HL-60 (cell line): ENCODE measurements around the gene RTKN.
A peak's percentile ranks its signal among the peaks of the same experiment; 100 is the strongest.
"Not testable (repeated sequence)": the region's sequence is repeated elsewhere in the genome, so short reads cannot be mapped to it uniquely, and the experiment has no call there.

Experiments
- DNase-seq, 2 experiments: peaks; one replicate each; pipeline ENCODE4 v3.0.0-alpha.2; 2010 to 2020; ENCODE audit warnings: low read depth in 1 of 2, low spot score in 1 of 2
- H3K27ac ChIP-seq: fragments of 250-450 bp; sonication (Bioruptor Pico); replicated peaks from 2 replicates; pipeline ENCODE4 v1.5.1; 2020; ENCODE audit warnings: mild to moderate bottlenecking, moderate library complexity
- H3K27me3 ChIP-seq: fragments of 250-450 bp; sonication (Bioruptor Pico); 2 replicates; pipeline ENCODE4 v1.5.1; 2021; ENCODE audit warnings: mild to moderate bottlenecking, moderate library complexity; ENCODE audit not compliant: insufficient read depth, poor library complexity, severe bottlenecking
- H3K4me3 ChIP-seq: replicated peaks from 2 replicates; pipeline ENCODE4 v1.5.1; 2011; ENCODE audit warnings: mild to moderate bottlenecking, control low read depth, low read length; ENCODE audit not compliant: insufficient read depth
- CTCF ChIP-seq: IDR thresholded peaks from one replicate; pipeline ENCODE4 v1.5.1; 2011; ENCODE audit warnings: low read length, control low read depth, inconsistent platforms; ENCODE audit not compliant: insufficient read depth
- GABPA ChIP-seq: IDR thresholded peaks from 2 replicates; pipeline ENCODE4 v1.6.1; 2012; ENCODE audit warnings: low read depth
- POLR2AphosphoS5 ChIP-seq: IDR thresholded peaks from 2 replicates; pipeline ENCODE4 v1.6.1; 2012; ENCODE audit warnings: low read depth
- SPI1 ChIP-seq: IDR thresholded peaks from 2 replicates; pipeline ENCODE4 v1.6.1; 2012; ENCODE audit warnings: low read depth, mild to moderate bottlenecking, borderline replicate concordance
- TF ChIP-seq, protein P1 (sequence below): IDR thresholded peaks from 2 replicates; pipeline ENCODE4 v1.6.1; 2012; ENCODE audit warnings: low read depth; ENCODE audit not compliant: insufficient replicate concordance

RTKN gene

GRCh38 chr2:74486141-74486540 is 44.4 kb upstream of the RTKN start:
- DNase-seq, result no peak
- TF ChIP-seq GABPA (no peak), SPI1 (no peak), POLR2AphosphoS5 (no peak), CTCF (no peak)
- TF ChIP-seq, protein P1, sequence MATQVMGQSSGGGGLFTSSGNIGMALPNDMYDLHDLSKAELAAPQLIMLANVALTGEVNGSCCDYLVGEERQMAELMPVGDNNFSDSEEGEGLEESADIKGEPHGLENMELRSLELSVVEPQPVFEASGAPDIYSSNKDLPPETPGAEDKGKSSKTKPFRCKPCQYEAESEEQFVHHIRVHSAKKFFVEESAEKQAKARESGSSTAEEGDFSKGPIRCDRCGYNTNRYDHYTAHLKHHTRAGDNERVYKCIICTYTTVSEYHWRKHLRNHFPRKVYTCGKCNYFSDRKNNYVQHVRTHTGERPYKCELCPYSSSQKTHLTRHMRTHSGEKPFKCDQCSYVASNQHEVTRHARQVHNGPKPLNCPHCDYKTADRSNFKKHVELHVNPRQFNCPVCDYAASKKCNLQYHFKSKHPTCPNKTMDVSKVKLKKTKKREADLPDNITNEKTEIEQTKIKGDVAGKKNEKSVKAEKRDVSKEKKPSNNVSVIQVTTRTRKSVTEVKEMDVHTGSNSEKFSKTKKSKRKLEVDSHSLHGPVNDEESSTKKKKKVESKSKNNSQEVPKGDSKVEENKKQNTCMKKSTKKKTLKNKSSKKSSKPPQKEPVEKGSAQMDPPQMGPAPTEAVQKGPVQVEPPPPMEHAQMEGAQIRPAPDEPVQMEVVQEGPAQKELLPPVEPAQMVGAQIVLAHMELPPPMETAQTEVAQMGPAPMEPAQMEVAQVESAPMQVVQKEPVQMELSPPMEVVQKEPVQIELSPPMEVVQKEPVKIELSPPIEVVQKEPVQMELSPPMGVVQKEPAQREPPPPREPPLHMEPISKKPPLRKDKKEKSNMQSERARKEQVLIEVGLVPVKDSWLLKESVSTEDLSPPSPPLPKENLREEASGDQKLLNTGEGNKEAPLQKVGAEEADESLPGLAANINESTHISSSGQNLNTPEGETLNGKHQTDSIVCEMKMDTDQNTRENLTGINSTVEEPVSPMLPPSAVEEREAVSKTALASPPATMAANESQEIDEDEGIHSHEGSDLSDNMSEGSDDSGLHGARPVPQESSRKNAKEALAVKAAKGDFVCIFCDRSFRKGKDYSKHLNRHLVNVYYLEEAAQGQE, result no peak
- H3K27ac ChIP-seq, result no peak overlapping the region
- H3K27me3 ChIP-seq, result no peaks in the 10 kb centered on the region
- no peak overlapping the region for H3K4me3 ChIP-seq

DNA sequence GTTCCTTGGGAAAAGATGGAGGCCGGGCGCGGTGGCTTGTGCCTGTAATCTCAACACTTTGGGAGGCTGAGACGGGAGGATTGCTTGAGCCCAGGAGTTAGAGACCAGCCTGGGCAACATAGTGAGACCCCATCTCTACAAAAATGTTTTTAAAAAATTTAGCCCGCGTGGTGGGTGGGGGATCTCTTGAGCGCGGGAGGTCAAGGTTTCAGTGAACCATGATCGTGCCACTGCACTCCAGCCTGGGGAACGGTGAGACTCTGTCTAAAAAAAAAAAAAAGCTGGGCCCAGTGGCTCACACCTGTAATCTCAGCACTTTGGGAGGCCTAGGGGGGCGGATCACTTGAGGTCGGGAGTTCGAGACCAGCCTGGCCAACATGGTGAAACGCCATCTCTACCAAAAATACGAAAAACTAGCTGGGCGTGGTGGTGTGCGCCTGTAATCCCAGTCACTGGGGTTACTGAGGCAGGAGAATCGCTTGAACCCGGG is 42.0 kb upstream of the RTKN start:
- Histone ChIP-seq H3K27ac (peak overlapping the region; percentile 75), H3K4me3 (peak overlapping the region; percentile 91)
- not testable (repeated sequence) for DNase-seq, H3K27me3 ChIP-seq

DNA sequence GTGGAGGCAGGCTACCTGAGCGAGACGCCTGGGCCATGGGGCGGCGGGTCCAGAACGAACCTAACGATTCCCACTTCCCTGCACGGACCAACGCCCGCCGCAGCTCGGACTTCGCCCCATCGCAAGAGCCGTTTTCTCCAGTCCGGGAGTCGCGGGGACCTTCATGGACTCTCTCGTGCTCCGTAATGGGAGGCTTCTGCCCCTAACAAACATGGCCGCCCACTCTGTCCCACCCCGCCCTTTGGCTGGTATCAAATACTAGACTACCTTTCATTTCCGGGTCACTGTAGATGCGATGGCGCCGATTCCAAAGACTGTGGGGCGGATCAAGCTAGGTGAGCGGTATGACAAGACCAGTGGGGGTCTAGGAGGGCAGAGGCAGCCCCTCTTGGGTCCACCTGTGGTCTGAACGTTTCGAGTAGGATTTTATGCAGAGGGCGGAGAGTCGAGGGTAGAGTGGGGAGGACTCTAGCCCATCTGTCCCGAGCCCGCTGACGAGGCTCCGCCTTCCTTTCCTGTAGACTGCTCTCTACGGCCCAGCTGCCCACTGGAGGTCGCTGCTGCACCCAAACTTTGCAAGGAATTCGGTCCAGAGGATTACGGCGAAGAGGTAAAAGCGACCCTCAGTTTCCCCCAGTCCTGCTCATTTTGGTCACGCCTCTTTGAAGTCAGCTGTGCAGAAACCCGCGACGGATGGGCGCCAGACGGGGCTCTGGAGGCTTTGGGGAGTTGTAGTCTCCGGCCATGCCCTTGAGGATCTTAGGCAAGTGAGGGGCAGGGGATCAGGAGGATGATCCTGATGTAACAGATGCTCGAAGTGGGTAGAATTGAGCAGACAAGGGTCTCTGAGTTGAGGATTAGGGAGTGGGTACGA is 41.3 kb upstream of the RTKN start, which contains the start of the genes CCDC142 and TTC31:
Gene CCDC142, minus strand, starts transcription at position 198 of the 874 bp plus-strand sequence. Its CDS starts 161 bp downstream, at position 37.
Gene TTC31, plus strand, starts transcription at position 281 of the 874 bp plus-strand sequence. Its CDS starts 15 bp downstream, at position 296.
- TF ChIP-seq SPI1 (no peak), GABPA (peak; percentile 87), CTCF (peak; percentile 92), POLR2AphosphoS5 (peak; percentile 47; the same call in 1 of the 2 replicates)
- TF ChIP-seq, protein P1, result no peak
- Histone ChIP-seq H3K27ac (peak within 1 kb of the TSS; percentile 75), H3K4me3 (peak within 1 kb of the TSS; percentile 91), H3K27me3 (no peaks in the 10 kb centered on the region)
- DNase-seq, result peak in 1 of 2 experiments; percentile 98

GRCh38 chr2:74481961-74482800 is 40.4 kb upstream of the RTKN start:
- peak overlapping the region; percentile 91 for H3K4me3 ChIP-seq
- no peaks in the 10 kb centered on the region for H3K27me3 ChIP-seq
- peak in 1 of 2 experiments; percentile 67 for DNase-seq
- peak overlapping the region; percentile 75 for H3K27ac ChIP-seq
- 0 out of 2 replicates have a peak, but pooled peaks have one; percentile 9 for TF ChIP-seq SPI1
- TF ChIP-seq, protein P1, result no peak
